WTC11 (cell line): ENCODE results near the gene EDC3. TPM values are rescaled to one million over a fixed set of nuclear protein-coding genes. Genes with fewer than 3 reads are reported as not detected.

Experiments
- ATAC-seq: fragments of 200-7000 bp; cut with Tn5 transposase; 2 replicates; pipeline ENCODE4 v1.10.0; 2021; ENCODE audit warnings: mild to moderate bottlenecking, moderate library complexity
- CTCF ChIA-PET: fragments of 300-600 bp; sonication (Branson Sonifier 250); formaldehyde crosslinking; loops from one replicate; lab custom pipeline; 2021; ENCODE audit warnings: antibody characterized with exemption; lab: Charles Lee
- POLR2A ChIA-PET: fragments of 350-600 bp; sonication (Branson Sonifier 250); formaldehyde crosslinking; loops from one replicate; lab custom pipeline; 2021; ENCODE audit warnings: antibody characterized with exemption; lab: Charles Lee
- DNase-seq: peaks from one replicate; pipeline ENCODE4 v3.0.0; 2021; ENCODE audit warnings: low spot score
- H3K27ac Mint-ChIP-seq: 2 replicates; pipeline ENCODE4 v1.8.0; 2021; ENCODE audit warnings: mixed read lengths
- H3K27me3 Mint-ChIP-seq: 2 replicates; pipeline ENCODE4 v1.8.0; 2021; ENCODE audit warnings: low read depth, mild to moderate bottlenecking, moderate library complexity, mixed read lengths
- H3K36me3 Mint-ChIP-seq: 2 replicates; pipeline ENCODE4 v1.8.0; 2021; ENCODE audit warnings: mixed read lengths
- H3K4me1 Mint-ChIP-seq: 2 replicates; pipeline ENCODE4 v1.8.0; 2022; ENCODE audit warnings: mixed read lengths
- H3K4me3 Mint-ChIP-seq: 2 replicates; pipeline ENCODE4 v1.8.0; 2021; ENCODE audit warnings: mild to moderate bottlenecking, moderate library complexity, mixed read lengths
- H3K9me3 Mint-ChIP-seq: 2 replicates; pipeline ENCODE4 v1.8.0; 2021; ENCODE audit warnings: mixed read lengths
- AFF4 ChIP-seq: sonication (generic); formaldehyde crosslinking; IDR thresholded peaks from 2 replicates; pipeline ENCODE4 v1.8.1; 2023; ENCODE audit warnings: mild to moderate bottlenecking, missing genetic modification reagents, borderline replicate concordance
- ATF1 ChIP-seq: sonication (generic); formaldehyde crosslinking; IDR thresholded peaks from 2 replicates; pipeline ENCODE4 v1.8.1; 2023; ENCODE audit warnings: mild to moderate bottlenecking, moderate library complexity, missing genetic modification reagents
- CREM ChIP-seq: sonication (generic); formaldehyde crosslinking; IDR thresholded peaks from 2 replicates; pipeline ENCODE4 v1.8.1; 2022; ENCODE audit warnings: mild to moderate bottlenecking, missing genetic modification reagents, moderate library complexity
- FOXJ3 ChIP-seq: sonication (generic); formaldehyde crosslinking; IDR thresholded peaks from 2 replicates; pipeline ENCODE4 v1.9.0; 2021; ENCODE audit warnings: missing genetic modification reagents, mild to moderate bottlenecking, borderline replicate concordance
- FOXP4 ChIP-seq: sonication (generic); formaldehyde crosslinking; IDR thresholded peaks from 2 replicates; pipeline ENCODE4 v1.8.0; 2022; ENCODE audit warnings: mild to moderate bottlenecking, missing genetic modification reagents
- HMGXB4 ChIP-seq: sonication (generic); formaldehyde crosslinking; IDR thresholded peaks from 2 replicates; pipeline ENCODE4 v1.8.1; 2023; ENCODE audit warnings: mild to moderate bottlenecking, moderate library complexity, missing genetic modification reagents
- JAZF1 ChIP-seq: fragments of 250-450 bp; sonication (Bioruptor Pico); IDR thresholded peaks from 2 replicates; pipeline ENCODE4 v1.9.0; 2021; ENCODE audit warnings: moderate library complexity, mild to moderate bottlenecking, inconsistent platforms
- JUN ChIP-seq: sonication (generic); formaldehyde crosslinking; IDR thresholded peaks from 2 replicates; pipeline ENCODE4 v1.8.0; 2023; ENCODE audit warnings: mild to moderate bottlenecking, missing genetic modification reagents
- PREB ChIP-seq: sonication (generic); formaldehyde crosslinking; IDR thresholded peaks from 2 replicates; pipeline ENCODE4 v1.8.1; 2022; ENCODE audit warnings: mild to moderate bottlenecking, missing genetic modification reagents, moderate library complexity, borderline replicate concordance
- SOX15 ChIP-seq: fragments of 250-450 bp; sonication (Bioruptor Pico); IDR thresholded peaks from 2 replicates; pipeline ENCODE4 v1.9.0; 2021; ENCODE audit warnings: mild to moderate bottlenecking
- SP1 ChIP-seq: sonication (generic); formaldehyde crosslinking; conservative IDR thresholded peaks from 2 replicates; pipeline ENCODE4 v1.8.1; 2022; ENCODE audit warnings: missing genetic modification reagents
- ZNF138 ChIP-seq: sonication (generic); formaldehyde crosslinking; conservative IDR thresholded peaks from 2 replicates; pipeline ENCODE4 v1.8.1; 2022; ENCODE audit warnings: mild to moderate bottlenecking, moderate library complexity, missing genetic modification reagents
- ZNF396 ChIP-seq: fragments of 250-450 bp; sonication (Bioruptor Pico); IDR thresholded peaks from 2 replicates; pipeline ENCODE4 v1.8.0; 2021; ENCODE audit warnings: mild to moderate bottlenecking, moderate library complexity, borderline replicate concordance
- ZSCAN18 ChIP-seq: fragments of 250-450 bp; sonication (Bioruptor Pico); IDR thresholded peaks from 2 replicates; pipeline ENCODE4 v2.1.2; 2022; ENCODE audit warnings: mild to moderate bottlenecking, moderate library complexity
- total RNA-seq: library from RNA; stranded (reverse); gene quantifications from 3 replicates; pipeline ENCODE4 v1.2.3, GENCODE V29; 2021
- TF ChIP-seq, protein P1 (sequence below): sonication (generic); formaldehyde crosslinking; IDR thresholded peaks from 2 replicates; pipeline ENCODE4 v1.8.0; 2022; ENCODE audit warnings: mild to moderate bottlenecking, missing genetic modification reagents
- TF ChIP-seq, protein P2 (sequence below): fragments of 250-450 bp; sonication (Bioruptor Pico); IDR thresholded peaks from 2 replicates; pipeline ENCODE4 v1.8.0; 2021; ENCODE audit warnings: mild to moderate bottlenecking

EDC3 gene
- total RNA-seq, 1 experiment from 2014 or later, result 54.7 TPM

GRCh38 chr15:74615508-74616365 is 80.1 kb downstream of the EDC3 start, which contains the start of gene CLK3 (continued):
- TF ChIP-seq HMGXB4 (CRISPR knock-in tag), result peak; percentile 87; the same call in 1 of the 2 replicates
- peak; percentile 94 for TF ChIP-seq CREM (CRISPR knock-in tag)
- TF ChIP-seq SOX15 (CRISPR knock-in tag), result no peak
- peak; percentile 45; the same call in 1 of the 2 replicates for TF ChIP-seq FOXP4
- TF ChIP-seq AFF4 (CRISPR knock-in tag), result peak; percentile 94; the same call in 1 of the 2 replicates
- TF ChIP-seq ZNF138 (CRISPR knock-in tag), result no peak
- TF ChIP-seq, protein P1, sequence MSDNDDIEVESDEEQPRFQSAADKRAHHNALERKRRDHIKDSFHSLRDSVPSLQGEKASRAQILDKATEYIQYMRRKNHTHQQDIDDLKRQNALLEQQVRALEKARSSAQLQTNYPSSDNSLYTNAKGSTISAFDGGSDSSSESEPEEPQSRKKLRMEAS (CRISPR knock-in tag), result peak; percentile 72; the same call in 1 of the 2 replicates
- no peak for TF ChIP-seq ZNF396 (CRISPR knock-in tag)
- TF ChIP-seq PREB (CRISPR knock-in tag), result no peak; the same call in 1 of the 2 replicates
- TF ChIP-seq JAZF1 (CRISPR knock-in tag), result no peak

DNA sequence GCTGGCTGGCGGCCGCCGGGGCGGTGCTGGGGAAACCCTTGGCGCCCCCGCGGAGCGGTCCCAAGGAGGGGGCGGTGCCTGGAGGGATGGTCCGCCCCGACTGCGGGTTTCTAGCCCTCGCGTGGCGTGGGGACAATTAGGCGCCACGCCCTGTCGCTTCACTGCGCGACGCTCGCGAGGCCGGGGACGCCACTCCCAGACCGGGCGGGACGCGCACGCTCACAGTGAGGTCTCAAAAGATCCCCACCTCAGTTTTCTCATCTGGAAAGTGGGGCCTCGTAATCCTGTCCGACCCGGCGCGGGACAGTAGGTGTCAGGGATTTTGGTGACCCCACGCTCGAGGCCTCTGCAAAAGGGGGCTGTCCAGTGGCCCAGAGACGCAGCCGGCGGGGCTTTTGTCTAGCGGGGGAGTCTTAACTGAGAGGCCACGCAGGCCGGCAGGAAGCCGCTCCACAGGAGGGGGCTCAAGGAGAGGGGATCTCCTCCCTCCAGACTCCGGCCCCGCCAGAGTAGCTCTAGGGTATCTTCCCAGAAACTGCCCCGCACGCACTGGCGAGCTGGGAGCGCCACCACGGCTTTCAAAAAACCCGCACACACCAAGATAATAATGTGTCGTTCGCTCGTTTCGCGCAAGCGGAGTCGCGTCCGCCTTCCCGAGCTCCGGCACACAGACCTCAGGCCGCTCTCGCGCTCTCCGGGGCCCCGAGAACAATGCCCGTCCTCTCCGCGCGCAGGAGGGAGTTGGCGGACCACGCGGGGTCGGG is 80.9 kb downstream of the EDC3 start:
- CTCF ChIA-PET, result interaction anchor here (0.6 to 4.3 kb wide), 10 partner anchors 14 to 847 kb away, joined by 3 to 29 read pairs (median 6); partner anchors contain the start of gene ARID3B
- peaks cover 17% of the 10 kb centered on the region for H3K4me1 Mint-ChIP-seq
- no peaks in the 10 kb centered on the region for H3K9me3 Mint-ChIP-seq
- ATAC-seq (peak; percentile 9), DNase-seq (peak; percentile 60)
- H3K36me3 Mint-ChIP-seq, result peaks cover 6% of the 10 kb centered on the region
- peak overlapping the region; percentile 86 for H3K4me3 Mint-ChIP-seq
- peak overlapping the region; percentile 95 for H3K27ac Mint-ChIP-seq
- POLR2A ChIA-PET, result interaction anchor here (0.7 to 3.4 kb wide), 7 partner anchors 17 to 154 kb away, joined by 3 to 16 read pairs (median 4); partner anchors contain the start of genes ARID3B and UBL7
- peaks cover 22% of the 10 kb centered on the region for H3K27me3 Mint-ChIP-seq
- TF ChIP-seq ATF1 (no peak), ZSCAN18 (CRISPR knock-in tag) (no peak), HMGXB4 (CRISPR knock-in tag) (peak; percentile 51; the same call in 1 of the 2 replicates), CREM (CRISPR knock-in tag) (0 out of 2 replicates have a peak, but pooled peaks have one; percentile 48), SP1 (CRISPR knock-in tag) (peak; percentile 42), FOXJ3 (no peak), JUN (CRISPR knock-in tag) (no peak; the same call in 1 of the 2 replicates)
- TF ChIP-seq, protein P2, sequence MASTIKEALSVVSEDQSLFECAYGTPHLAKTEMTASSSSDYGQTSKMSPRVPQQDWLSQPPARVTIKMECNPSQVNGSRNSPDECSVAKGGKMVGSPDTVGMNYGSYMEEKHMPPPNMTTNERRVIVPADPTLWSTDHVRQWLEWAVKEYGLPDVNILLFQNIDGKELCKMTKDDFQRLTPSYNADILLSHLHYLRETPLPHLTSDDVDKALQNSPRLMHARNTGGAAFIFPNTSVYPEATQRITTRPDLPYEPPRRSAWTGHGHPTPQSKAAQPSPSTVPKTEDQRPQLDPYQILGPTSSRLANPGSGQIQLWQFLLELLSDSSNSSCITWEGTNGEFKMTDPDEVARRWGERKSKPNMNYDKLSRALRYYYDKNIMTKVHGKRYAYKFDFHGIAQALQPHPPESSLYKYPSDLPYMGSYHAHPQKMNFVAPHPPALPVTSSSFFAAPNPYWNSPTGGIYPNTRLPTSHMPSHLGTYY (CRISPR knock-in tag), result 0 out of 2 replicates have a peak, but pooled peaks have one; percentile 6
